DMS 273 treated with DMSO at 0.1 percent for 48 hours (cell line): ENCODE results near the gene ZNF354B.
"Not testable (repeated sequence)": the region's sequence is repeated elsewhere in the genome, so short reads cannot be mapped to it uniquely, and the experiment has no call there.

Experiments used
- DNase-seq: peaks from one replicate; lab custom pipeline; 2025; lab: John Stamatoyannopoulos, UW

ZNF354B gene

GRCh38 chr5:178859625-178860521 is at the start of gene ZNF354B:
Gene ZNF354B (plus strand): TSS chr5:178859953. CDS start chr5:178861048, 1,095 bp downstream.
- peak; percentile 87 for DNase-seq

- no peak for DNase-seq
These were observed 42.2 kb upstream of the ZNF354B start for GRCh38 chr5:178817506-178817905.

DNA sequence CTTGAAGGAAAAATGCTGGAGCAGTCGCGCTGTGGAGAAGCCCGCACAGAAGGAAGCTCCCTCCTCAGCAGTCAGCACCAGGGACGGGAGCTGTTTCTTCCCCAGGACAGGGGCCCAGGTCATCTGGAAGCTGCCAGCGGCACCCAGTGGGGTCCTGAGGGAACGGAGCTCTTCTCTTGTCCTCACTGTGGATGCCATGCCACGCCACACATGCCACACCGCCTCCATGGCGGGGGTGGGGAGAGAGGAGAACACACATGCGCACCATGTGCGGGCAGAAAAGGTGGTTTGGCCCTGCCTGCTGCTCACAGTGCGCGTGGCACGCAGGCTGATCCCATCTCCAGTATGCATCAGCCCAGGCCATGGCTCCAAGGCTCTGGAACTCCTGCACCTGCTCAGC is 41.7 kb upstream of the ZNF354B start:
- DNase-seq, result no peak

GRCh38 chr5:178820001-178820400 is 39.8 kb upstream of the ZNF354B start:
- DNase-seq, result no peak

GRCh38 chr5:178825444-178825843 is 34.3 kb upstream of the ZNF354B start:
- no peak for DNase-seq

DNA sequence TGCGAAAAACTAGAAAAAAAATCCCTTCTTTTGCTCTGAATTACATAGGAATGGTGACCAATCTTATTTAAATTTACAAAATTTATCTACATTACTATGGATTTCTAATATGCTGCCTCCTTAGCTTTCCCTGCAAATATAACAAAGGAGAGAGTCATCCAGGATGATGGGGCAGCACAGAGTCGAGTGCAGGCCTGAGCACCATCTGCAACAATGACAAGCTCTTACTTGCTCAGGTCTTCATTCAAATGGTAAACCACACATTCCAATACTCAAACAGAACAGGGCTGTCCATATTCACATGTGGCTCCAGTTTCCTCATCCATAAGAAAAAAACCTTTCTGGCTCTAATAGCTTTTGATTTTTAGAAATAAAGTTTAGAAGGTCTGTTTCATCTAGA is 33.5 kb upstream of the ZNF354B start:
- no peak for DNase-seq

DNA sequence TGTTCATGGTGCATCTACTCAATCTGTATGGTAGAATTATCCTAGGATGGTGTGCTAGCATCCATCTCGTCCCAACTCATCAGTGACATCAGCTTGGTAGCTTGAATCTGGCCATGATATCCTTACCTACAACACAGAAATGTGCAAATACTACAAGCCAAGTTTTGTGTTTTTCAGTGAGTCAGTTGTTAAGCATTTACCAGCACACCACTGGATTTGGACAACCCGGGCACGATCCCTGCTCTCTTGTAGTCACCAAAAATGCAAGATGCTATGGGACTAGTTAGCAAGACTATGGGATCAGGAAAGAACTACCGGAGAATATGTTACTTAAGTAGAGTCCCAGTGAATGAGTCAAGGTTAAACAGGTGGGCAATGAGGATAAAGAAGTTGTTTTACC is 32.1 kb upstream of the ZNF354B start:
- no peak for DNase-seq

GRCh38 chr5:178831049-178831448 is 28.7 kb upstream of the ZNF354B start:
- DNase-seq, result no peak

- DNase-seq, result no peak
These were observed 27.0 kb upstream of the ZNF354B start for GRCh38 chr5:178832618-178833201.

DNA sequence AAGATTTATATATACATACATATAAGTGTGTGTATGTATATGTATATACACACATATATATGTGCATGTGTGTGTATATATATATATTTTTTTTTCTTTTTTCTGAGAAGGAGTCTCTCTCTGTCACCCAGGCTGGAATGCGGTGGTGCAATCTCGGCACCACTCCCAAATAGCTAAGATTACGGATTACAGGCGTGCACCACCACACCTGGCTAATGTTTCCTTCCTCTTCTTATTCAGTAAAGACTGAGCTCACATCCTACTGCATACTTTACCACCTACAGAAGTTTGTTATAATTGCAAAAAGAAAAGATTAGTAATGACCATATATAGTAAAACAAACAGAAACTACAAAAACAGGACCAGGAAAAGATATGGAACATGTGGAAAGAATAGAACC is 23.1 kb upstream of the ZNF354B start:
- DNase-seq, result no peak

GRCh38 chr5:178838695-178839318 is 20.9 kb upstream of the ZNF354B start:
- DNase-seq, result not testable (repeated sequence)

DNA sequence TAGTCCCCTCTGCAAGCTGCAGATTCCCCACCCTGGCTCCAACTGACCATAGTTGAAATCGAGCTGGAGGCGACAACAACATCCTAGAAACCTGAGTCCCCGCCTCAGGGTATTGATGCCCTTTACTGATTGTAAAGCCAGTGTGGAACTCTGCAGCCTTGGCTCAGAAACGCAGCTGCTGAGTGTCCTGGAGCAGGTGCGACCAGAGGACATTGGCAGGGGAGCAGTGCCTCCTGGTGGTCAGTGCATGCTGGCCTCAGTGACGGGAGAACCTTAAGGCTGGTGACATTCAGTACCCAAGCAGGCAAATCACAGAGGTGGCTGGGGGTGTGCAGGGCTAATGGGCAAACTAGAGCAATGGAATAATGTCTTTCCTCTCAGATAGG is 20.4 kb upstream of the ZNF354B start:
- DNase-seq, result no peak

DNA sequence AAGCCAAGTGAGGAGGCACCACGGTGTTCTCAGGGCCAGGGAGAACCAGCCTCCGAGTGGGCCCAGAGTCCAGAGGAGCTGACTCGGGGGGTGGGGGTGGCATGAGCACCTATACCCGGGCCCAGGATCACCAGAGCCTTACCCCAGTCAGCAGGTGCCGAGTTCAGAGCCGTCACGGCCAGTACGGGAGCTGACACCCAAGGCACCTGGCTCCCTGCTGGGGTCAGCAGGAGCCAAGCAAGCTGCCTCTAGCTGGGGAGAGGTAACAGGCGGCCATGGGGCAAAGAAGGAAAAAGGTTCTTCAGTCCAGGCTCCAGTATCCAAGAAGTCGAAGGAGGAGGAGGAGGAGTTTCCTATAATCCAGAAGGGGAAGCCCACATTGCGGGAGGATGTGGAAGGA is 19.4 kb upstream of the ZNF354B start:
- not testable (repeated sequence) for DNase-seq

DNA sequence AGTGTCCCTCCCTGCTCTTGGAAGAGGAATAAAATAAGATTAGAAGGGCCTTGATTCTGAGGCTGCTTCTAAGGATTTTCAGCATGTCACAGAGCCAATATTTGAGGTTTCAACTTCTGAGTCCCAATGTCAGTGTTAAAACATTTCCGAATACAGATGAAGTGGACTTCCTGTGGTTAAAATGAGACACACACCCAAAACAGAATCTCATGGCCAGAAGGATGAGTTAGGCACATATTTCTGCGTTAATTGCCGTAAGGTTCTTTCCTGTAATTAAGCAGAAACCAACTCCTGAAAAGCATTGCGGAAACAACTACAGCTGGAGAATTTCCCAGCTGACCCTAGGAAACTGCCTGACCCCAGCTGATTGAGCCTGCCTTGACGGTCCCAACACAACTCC is 10.4 kb upstream of the ZNF354B start:
- no peak for DNase-seq

GRCh38 chr5:178851951-178852350 is 7.8 kb upstream of the ZNF354B start:
- no peak for DNase-seq

- no peak for DNase-seq
These were observed 5.5 kb upstream of the ZNF354B start for GRCh38 chr5:178854284-178854683.

DNA sequence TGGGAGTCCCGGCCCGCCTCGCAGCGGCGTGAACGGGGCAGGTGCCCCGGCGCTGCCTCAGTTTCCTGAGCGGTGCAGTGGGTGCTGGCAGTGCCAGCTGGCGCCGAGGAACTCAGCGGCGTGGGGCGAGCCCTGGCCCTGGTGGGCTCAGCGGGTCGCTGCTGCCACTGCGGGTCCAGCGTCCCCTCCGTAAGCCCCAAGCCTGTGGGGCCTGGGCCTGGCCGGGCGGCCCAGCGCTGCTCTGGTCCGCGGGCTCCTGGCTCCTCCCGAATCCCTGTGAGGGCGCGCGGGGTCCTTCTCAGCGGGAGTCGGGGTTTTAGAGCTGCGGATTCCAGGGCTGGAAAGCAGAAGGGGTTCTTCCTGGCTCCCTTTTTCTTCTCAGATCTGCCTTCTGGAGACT is 862 bp downstream of the ZNF354B start:
- DNase-seq, result not testable (repeated sequence)

GRCh38 chr5:178861627-178862026 is 1.9 kb downstream of the ZNF354B start:
- DNase-seq, result no peak

DNA sequence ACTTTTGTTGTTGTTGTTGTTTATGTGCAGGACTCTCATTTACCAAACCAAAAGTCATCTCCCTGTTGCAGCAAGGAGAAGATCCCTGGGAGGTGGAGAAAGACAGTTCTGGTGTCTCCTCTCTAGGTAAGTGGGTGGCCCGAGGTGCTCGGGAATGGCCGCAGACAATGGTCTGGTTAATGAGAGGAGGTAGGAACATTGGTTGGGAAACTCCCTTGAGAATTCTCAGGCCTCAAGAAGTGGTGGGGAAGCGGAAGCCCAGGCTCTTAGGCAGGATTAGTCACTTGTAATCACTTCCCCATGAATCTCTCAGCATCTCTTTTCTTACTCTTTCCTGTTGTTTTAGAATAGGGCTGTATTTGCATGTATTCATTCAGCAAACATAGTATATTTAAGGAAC is 7.2 kb downstream of the ZNF354B start:
- DNase-seq, result no peak

- no peak for DNase-seq
These were observed 9.8 kb downstream of the ZNF354B start for GRCh38 chr5:178869577-178869976.

DNA sequence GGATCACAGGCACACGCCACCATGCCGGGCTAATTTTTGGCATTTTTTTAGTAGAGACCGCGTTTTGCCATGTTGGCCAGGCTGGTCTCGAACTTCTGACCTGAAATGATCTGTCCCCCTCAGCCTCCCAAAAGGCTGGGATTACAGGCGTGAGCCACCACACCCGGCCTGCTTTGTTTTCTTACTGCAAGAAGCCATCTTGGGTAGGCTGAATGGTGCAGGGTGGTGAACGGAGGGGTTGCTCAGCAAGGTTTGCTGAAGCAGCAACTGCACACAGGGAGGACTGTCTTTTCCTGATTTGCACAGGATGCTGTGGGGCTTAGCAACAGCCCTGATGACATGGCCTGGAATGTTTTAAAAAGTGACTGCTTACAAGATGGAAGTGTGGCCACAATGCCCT is 10.7 kb downstream of the ZNF354B start:
- DNase-seq, result no peak

DNA sequence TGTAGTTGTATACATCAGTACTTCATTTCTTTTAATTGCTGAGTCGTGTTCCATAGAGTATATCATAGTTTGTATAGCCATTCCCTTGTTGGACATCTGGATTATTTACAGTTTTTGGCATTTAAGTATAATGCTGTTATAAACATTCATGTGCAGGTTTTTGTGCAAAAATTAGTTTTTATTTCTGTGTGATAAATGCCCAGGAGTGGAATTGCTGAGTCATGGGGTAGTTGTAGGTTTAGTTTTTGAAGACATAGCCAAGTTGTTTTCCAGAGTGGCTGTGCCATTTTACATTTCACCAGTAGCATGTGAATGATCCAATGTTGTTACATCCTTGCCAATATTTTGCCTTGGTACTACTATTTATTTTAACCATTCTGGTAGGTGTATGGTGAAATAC is 12.5 kb downstream of the ZNF354B start:
- DNase-seq, result no peak

DNA sequence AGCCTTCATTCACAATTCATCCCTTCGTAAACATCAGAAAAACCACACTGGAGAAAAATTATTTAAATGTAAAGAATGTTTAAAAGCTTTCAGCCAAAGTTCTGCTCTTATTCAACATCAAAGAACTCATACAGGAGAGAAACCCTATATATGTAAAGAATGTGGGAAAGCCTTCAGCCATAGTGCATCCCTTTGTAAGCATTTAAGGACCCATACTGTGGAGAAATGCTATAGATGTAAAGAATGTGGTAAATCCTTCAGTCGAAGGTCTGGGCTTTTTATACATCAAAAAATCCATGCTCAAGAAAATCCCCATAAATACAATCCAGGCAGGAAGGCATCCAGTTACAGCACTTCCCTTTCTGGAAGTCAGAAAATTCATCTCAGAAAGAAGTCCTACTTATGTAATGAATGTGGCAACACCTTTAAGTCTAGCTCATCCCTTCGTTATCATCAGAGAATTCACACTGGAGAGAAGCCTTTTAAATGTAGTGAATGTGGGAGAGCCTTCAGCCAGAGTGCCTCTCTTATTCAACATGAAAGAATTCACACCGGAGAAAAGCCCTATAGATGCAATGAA is 23.5 kb downstream of the ZNF354B start:
- not testable (repeated sequence) for DNase-seq
